ENCODE measurements around the gene APLF.
A peak's percentile ranks its signal among the peaks of the same experiment; 100 is the strongest.

APLF gene, protein sequence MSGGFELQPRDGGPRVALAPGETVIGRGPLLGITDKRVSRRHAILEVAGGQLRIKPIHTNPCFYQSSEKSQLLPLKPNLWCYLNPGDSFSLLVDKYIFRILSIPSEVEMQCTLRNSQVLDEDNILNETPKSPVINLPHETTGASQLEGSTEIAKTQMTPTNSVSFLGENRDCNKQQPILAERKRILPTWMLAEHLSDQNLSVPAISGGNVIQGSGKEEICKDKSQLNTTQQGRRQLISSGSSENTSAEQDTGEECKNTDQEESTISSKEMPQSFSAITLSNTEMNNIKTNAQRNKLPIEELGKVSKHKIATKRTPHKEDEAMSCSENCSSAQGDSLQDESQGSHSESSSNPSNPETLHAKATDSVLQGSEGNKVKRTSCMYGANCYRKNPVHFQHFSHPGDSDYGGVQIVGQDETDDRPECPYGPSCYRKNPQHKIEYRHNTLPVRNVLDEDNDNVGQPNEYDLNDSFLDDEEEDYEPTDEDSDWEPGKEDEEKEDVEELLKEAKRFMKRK

DNA sequence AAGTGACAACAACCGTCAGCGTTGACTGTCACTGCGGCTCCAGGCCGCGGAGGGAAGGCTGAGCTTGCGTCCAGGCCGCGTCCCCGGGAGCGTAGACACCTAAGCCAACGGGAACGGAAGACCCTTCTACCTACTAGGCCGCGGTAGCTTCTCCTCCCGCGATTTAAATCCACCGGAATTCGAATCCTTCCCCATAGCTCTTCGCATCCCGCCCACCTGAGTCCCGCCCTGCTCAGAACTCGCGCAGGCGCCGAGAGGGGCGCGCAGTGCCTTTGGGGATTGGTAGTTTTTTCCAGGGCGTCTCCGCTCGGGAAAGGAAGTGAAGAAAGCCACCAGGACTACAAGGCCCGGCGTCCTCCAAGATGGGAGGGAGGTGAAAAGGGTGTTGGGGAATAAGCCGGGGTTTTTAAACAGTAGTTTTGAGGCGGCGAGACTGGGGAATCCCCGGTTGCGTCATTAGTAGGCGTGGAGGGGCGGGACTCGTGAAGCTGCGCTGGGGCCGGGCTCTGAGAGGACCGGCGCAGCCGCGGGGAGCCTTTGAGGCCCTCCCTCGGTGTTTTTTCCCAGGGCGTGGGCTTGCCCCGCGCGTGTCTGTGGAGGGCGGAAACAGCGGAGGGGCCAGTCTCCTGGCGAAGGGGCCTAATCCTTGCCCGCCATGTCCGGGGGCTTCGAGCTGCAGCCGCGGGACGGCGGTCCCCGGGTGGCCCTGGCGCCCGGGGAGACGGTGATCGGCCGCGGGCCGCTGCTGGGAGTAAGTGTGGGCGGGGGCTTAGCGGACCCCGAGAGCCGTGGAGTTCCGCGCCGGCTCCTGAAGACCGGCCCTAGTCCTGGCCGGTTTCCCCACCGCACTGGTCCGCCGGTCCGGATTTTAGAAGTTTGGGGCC is at the start of gene APLF, which contains the start of gene FBXO48:
APLF (plus strand) TSS at position 509 of the 884 bp plus-strand sequence; CDS start at position 656, 147 bp downstream.
FBXO48 (minus strand) TSS at position 218 of the 884 bp plus-strand sequence. CDS start 2,149 bp downstream, outside the sequence.
- DNase-seq (ENCODE audit: insufficient read length, low spot score), result peak; percentile 89

DNA sequence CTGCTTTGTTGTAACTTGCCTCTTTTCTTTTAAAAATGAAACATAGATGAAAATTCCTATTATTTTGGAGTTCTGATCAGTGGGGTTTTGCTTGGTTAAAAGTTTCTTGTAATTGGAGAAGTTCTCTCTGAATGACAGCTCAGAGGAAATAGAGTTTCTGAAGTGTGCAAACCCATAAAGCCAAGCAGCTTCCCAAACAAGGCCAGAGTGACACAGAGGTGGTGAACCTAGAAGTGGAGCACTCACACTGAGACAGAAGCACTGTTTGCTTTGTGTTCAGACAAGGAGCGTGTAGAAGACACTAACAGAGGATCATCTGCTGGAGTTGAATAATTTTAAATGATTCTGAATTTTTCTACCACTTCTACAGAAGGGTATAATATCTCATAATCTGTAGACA is 49.5 kb upstream of the APLF start:
- peak; percentile 78 for FAIRE-seq

More for the DNA sequence above, at the start of gene APLF, which contains the start of gene FBXO48:
- peak; percentile 95 for FAIRE-seq

DNA sequence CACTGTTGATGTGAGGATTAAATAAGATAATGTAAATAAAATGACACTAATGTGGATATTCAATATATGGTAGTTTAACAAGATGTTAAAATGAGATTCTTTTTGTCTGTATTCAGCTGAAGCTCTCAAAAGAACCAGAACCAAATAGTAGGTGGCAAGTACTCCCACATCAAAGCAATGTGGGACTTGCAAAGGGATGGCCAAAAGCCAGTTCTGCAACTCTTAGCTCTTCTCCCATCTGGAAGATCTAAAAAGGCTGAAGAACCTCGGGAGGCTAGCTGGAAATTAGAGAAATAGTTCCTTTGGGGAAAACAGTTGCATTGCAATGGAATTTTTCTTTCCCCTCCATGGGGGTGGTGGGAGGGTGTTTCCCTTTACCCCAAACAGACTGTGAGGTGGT is 49.0 kb upstream of the APLF start:
- DNase-seq (ENCODE audit: insufficient read length, low spot score) (no peak), FAIRE-seq (no peak)

More for the DNA sequence above, 49.5 kb upstream of the APLF start:
- no peak for DNase-seq (ENCODE audit: insufficient read length, low spot score)

DNA sequence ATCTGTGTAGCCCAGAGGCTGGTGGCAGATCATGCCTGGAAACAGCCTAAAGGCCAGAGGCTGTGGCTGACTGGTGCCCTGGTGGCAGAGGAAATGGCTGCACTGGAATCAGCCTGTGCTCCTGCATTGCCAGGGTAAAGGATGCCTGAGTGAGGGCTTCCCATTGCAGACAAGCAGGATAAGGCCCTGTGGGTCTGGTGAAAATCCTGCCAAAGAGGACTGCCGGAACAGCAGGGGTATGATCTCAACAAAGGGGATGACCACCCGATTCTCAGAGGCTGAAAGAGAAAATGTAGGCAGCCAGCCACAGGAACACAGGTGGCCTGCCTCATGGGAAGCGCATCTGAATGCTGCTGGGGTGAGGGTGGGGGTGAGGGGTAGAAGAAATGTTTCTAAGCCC is 48.5 kb upstream of the APLF start:
- FAIRE-seq (peak; percentile 57), DNase-seq (ENCODE audit: insufficient read length, low spot score) (no peak)

DNA sequence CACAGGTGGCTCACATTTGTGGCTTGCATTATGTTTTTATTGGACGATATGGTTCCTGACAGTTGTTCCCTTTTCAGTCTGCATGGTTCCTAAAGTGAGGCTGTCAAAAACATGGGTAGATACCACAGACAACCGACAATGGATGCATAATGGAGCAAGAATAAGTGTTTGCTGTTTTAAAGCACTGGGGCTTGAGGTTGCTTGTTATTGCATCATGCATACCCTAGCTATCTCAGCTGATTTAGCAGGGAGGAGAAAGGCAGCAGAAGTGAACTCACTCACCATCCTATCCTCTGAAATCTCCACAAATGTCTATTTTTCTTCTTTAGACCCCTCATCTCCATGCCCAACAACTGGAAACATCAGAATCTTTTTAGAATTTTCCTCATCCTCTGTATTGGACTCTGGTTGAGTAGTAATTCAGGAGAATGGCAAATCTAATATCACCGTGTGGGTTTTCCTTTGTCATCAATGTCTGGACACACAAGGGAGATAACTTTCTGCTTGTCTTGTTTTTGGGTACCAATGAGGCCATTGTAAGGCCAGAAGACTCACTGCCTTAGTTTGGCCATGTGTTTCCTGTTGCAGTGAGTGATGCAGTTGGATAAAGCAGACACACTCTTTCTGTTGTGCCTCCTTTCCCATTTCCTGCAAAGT is 47.0 kb upstream of the APLF start:
- no peak for FAIRE-seq
- DNase-seq (ENCODE audit: insufficient read length, low spot score), result no peak

DNA sequence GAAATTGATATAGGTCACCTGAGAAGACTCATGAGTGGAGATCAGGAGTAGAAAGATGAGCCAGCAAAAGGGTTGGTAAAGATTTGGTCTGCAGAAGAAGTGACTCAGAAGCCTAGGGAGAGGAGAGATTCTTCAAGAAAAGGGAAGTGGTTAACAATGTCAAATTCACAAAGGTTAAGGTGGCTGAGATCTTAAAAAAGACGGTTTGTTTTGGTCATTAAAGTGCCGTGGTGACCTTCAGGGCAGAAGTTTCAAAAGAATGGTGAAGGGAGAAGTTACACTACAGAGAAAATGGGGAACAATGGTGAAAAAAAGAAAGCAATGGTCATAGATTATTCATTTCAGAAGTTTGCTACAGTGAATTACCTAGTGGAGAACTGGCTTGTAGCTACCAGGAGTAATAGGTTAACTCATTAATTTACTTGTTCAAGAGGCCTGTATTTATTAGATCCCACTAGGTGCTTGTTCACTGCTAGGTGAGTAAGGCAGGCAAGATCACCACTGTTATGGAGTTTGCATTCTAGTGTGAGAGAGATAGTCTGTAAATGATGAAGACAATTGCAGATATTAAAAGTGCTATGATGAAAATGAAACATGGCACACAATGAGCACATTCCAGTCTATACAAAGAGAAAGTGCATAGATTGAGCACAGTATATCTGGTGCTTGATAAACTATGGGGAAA is 43.3 kb upstream of the APLF start:
- DNase-seq (ENCODE audit: insufficient read length, low spot score) (peak; percentile 38), FAIRE-seq (peak; percentile 96)

DNA sequence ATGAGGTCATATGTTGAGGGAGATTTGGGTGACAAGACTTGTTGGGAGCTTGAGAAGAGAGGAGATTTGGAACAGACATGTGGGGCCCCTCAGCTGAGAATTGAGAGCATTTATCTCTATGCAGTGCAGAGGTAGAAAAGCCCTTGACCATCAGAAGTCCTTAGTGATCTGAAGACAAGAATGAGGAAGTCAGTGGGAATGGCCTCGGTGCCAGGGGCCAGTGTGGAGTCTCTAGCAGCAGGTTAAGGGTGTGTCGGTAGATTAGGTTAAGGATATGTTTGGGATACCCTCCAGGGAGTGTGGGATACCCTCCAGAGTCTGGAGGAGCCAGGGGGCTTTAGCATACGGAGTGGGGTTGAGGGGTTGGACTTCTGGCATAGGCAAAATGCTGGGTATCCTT is 41.9 kb upstream of the APLF start:
- peak; percentile 26 for FAIRE-seq
- no peak for DNase-seq (ENCODE audit: insufficient read length, low spot score)

DNA sequence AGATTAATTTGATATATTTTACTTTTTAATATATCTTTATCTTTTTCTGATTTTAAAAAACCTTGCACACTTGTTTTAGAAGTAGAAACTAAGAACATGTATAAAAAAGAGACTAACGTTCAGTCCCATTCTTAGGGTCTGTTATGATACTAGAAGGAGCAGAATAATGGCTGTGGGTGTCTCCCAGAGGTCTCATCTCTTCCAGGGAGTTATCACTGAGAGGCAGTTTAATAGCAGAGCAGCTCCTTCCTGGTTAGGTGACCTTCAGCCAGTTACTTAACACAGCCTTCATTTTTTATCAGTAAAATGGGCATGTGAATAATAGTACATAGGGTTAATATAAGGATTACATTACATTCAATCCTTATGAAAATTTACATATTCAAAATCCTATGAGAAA is 40.9 kb upstream of the APLF start:
- DNase-seq (ENCODE audit: insufficient read length, low spot score), result no peak
- no peak for FAIRE-seq

DNA sequence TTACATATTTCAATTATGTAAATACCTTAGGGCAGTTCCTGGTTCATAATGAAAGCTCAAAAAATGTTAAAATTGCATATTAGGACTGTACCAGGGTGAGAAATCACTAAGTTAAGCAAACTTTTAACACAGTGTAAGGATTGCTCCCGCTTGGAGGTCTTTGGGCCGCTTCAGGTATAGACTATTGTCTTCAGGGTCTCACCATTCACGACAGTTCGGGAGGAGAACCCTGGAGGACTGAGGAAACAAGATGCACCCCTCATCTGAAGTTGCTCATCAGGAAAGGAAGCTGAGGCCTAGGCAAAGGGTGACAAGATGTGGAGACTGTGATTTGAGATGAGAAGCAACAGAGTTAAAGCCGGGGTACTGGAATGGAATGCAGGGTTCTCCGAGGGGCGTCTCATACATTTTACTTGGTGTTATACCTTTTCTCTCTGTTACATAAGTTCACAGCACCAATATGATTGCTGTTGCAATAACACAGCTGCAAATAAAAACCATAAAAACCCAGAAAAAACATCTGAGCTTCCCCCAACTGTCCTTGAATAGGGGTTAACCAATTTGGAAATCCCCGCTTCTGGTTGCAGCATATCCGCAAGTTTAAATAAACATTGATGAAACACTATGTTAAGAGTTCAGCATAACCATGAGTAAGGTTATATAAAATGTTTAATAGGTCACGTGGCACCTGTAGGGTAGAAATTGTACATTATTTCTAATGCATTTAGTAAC is 40.4 kb upstream of the APLF start:
- DNase-seq (ENCODE audit: insufficient read length, low spot score) (no peak), FAIRE-seq (peak; percentile 79)

DNA sequence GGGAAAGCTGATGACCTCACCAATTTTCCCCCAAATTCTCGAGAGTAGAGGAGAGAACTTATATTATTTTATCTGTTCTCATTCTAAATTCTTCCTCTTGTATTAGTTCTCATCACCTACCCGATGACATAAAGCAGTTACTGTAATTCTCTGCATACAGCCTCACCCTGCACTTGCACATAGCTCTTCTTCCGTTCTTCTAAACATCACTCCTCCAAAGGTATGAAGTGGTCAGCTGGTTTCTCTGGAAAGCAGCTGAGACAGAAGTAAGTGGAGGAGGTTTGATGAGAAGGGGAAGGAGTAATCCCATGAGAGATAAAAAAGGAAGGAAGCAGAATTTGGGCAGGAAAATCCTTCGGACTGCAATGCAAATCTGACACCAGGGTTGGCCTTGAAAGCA is 39.3 kb upstream of the APLF start:
- DNase-seq (ENCODE audit: insufficient read length, low spot score) (no peak), FAIRE-seq (no peak)

DNA sequence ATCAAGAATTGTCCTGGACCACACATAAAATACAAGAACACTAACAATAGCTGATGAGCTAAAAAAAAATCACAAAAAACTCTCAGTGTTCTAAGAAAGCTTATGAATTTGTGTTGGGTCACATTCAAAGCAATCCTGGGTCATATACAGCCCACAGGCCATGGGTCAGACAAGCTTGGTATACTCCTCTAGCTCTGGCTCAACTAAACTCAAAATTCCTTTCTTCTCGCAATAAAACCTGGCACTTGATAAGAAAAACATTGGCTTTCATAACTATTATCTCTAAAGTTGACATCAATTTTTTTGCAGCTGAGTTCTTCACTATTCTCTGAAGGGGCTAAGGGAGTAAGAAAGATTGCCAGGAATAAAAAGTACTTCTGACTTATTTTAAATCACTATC is 38.6 kb upstream of the APLF start:
- no peak for FAIRE-seq
- DNase-seq (ENCODE audit: insufficient read length, low spot score), result no peak

DNA sequence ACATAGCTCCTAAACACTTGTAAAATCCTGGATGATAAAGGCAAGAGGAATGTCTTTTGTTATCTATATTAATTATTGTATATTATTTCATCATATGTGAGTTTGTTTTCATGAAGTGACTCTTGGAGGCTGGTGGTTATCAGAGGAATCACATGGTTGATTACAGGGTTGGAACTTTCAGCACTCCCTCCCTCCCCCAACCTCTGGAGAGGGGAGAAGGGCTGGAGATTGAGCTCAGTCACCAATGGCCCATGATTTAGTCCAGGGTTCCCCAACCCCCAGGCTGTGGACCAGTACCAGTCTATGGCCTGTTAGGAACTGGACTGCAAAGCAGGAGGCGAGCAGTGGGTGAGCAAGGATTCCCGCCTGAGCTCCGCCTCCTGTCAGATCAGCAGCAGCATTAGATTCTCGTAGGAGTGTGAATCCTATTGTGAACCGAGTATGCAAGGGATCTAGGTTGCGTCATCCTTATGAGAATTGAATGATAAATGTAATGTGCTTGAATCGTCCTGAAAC is 38.0 kb upstream of the APLF start:
- FAIRE-seq (no peak), DNase-seq (ENCODE audit: insufficient read length, low spot score) (no peak)

DNA sequence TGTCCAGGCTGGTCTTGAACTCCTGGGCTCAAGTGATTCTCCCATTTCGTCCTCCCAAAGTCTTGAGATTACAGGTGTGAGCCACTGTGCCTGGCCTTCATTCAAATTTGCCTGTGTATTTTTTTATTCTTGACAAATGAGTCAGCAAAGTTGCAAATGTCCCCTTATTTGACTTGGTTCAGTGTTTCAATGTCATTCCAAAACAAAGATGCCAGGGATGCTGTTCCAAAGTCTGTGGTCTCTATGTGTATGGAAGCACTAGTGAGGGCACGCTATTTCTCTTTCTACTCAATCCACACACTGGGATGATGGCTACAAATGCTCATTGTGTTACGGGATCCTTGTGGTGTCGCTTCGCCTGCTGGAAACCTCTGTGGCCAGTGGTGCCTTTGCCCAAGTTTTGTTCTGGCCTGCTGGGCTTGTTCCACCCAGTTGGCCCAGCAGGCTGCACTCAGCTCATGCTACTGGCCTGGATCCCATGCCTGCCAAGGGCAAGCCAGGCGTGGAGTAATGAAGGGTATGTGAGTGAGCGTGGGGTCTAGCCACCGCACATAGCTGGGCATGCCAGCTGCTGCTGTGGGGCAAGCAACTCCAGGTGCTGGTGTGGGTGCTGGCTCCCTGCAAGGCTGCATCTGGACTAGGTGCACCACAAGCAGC is 35.9 kb upstream of the APLF start:
- FAIRE-seq (no peak), DNase-seq (ENCODE audit: insufficient read length, low spot score) (no peak)

DNA sequence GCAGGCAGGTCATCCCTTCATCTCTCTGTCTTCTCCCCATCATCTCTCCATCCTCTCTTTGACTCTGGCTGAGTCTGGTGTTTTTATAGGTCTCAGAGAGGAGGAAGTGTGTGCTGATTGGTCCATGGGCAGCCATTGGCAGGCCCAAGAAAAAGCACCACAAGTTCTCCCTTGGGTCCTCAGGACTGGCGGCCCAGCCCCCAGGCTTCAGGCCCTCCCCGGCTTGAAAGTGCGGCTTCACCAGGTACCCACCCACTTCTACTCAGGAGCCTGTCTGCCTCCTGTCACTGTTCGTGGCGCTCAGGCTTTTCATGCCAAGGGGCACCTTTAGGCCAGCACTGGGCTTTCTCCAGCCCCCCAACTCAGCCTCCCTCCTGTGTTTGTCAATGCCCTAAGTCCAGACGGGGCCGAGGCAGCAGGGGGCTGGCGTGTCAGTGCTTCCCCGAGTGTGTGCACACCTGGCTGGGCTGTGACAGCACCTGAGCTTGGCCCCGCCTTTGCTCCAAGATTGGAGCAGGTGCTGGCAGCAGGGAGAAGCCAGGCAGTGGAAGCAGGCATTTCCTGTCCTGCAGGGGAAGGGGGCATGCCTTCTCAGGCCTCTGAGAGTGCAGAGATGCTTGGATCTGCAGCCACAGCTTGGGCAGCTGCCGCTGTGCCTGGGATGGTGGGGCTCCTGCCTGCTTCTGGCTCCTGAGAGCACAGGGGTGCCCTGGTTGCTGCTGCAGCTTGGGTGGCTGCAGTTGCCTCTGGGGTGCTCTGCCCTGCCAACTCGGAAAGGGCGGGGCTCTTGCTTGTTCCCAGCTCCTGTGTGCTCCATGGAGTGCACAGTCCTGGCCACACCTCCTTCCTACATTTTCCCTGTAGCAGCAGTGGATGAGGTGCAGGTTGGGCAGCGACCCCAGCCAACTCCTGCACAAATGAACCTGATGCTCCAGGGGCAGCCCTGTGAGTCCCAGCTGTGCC is 34.4 kb upstream of the APLF start:
- FAIRE-seq, result no peak
- no peak for DNase-seq (ENCODE audit: insufficient read length, low spot score)

DNA sequence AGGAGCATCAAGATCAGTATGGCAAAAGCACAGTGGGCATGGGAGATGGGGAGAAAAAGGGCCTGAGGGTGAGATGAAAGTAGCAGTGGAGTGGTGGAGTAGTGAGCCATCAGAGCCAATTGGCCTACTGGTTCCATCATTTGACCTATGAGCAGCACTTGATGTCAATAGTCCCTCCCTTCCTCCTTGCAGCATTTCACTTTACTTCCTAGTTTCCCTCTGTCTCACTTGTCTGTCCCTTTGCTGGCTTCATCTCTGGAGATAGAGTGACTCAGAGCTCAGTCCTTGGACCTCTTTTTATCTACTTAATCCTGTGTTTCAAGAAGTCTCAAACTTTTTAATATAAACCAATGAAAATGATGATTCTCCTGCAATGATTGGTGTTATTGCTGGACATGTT is 32.4 kb upstream of the APLF start:
- peak; percentile 37 for FAIRE-seq
- no peak for DNase-seq (ENCODE audit: insufficient read length, low spot score)

DNA sequence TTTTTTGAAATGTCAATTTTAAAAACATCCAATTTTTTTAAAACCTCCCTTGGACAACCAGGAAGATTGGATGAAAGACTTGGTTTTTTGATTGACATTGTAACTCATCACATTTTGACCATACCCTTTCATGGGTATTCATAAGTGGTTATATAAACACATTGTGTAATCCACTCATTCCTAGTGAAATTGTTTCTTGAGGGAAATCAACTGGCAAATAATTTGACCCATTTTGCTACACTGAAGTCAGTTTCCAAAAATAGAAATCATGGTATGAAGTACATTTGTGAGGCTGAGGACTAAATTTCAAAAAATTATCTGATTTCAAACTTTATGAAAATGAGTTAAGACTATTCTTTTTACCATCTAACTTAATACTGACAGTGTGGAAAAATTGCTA is 31.8 kb upstream of the APLF start:
- peak; percentile 21 for FAIRE-seq
- DNase-seq (ENCODE audit: insufficient read length, low spot score), result no peak

DNA sequence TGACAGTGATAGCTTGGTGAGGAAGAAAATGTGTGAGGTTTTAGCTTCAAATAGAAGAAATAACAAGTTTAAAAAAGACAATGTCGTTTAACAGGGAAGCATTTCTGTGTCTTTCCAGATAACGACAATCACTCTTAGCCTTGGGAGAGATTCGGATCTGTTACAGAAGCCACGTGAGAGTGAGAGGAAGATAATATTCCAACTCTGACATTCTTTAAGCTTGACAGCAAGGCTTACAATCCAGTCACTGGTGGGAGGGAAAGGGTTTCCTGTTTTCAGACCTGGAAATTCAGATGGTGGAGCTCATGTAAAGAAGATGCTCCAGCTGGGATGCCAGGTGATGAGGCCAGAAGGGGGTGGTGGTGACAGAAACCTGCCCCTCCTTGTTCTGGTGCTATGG is 31.1 kb upstream of the APLF start:
- DNase-seq (ENCODE audit: insufficient read length, low spot score), result no peak
- peak; percentile 8 for FAIRE-seq

Measured in GM19239 (cell line).